AG20443 (cell line): ENCODE measurements around the gene XPO6.

ENCODE experiments used
- DNase-seq: peaks from one replicate; pipeline ENCODE4 v3.0.0; 2012; ENCODE audit warnings: low spot score, mixed read lengths

Gene XPO6

DNA sequence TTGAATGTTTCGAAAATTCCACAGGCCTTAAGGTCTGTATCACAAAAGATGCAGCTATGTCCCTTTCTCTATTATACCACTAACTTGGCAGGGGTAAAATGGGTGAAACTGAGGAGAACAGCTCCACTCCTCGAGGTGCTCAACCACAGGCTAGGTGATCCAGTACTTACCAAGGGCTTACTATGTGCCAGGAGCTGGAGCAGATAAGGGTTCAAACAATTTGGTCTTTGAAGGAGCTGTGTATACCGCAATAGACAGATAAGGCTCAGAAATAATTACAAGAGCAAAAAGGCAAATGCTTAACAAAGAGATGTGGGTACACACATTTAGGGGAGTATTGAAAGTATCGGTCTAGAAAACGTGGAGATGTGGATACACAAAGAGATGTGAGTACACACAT, 1.5 kb downstream of the XPO6 start:
- no peak for DNase-seq

DNA sequence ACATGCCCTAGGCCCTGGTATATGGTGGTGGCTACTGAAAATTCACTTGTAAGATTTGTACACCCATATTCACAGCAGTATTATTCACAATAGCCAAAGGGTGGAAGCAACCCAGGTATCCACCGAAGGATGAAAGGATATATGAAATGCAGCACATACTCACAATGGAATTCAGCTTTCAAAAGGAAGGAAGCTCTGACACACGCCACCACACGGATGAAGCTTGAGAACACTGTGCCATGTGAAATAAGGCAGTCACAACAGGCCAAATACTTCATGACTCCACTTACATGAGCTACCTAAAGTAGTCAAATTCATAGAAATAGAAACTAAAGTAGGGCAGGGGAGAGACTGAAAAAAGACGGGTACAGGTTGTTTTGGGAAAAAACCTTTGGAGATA, 2.9 kb downstream of the XPO6 start:
- no peak for DNase-seq

DNA sequence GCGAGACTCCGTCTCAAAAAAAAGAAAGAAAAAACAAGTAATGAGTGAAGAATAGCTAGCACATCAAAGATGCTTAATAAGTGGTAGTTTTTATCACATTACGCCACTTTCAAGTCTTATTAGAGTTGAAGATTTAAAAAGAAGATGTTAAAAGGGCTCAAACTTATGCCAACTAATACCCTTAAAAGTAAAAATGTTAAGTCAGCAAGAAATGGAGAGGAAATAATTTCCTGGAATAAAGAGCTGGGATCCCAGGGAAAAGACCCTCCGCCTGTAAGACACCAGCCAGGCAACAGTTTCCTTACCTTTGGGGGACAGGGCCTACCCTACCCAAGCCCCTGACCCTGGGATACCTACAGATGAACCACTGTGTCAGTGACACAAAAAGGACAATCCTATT, 3.6 kb downstream of the XPO6 start:
- no peak for DNase-seq

DNA sequence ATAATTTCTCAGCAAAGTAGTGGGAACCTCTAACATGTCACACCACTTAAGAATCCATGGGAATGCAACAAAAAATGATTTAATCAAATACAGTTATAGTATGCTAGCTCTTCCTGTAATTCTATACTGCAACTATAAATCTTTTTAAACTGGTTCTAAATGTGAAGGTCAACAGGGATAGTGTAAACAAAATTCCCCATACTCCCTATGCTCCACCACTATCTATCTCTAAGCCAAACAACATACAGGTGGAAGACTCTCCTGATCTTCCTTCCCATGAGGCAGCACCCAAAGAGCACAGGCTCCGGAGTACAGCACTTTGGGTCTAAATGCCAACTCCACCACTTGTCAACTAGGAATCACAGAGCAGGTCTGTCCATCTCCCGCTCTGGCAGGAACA, 4.4 kb downstream of the XPO6 start:
- DNase-seq = no peak

DNA sequence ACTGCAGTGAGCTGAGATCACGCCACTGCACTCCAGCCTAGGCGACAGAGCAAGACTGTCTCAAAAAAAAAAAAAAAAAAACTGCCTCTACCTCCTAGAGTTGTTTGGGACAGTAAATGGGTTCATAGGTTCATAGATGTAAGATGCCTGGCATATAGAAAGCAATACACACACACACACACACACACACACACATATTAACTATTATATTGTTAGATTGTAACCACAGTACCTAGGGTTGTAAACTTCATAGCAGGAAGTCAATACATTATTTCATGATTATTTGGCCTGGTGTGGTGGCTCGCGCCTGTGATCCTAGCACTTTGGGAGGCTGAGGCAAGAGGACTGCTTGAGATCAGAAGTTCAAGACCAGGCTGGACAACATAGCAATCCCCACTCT, 5.8 kb downstream of the XPO6 start:
- no peak for DNase-seq

DNA sequence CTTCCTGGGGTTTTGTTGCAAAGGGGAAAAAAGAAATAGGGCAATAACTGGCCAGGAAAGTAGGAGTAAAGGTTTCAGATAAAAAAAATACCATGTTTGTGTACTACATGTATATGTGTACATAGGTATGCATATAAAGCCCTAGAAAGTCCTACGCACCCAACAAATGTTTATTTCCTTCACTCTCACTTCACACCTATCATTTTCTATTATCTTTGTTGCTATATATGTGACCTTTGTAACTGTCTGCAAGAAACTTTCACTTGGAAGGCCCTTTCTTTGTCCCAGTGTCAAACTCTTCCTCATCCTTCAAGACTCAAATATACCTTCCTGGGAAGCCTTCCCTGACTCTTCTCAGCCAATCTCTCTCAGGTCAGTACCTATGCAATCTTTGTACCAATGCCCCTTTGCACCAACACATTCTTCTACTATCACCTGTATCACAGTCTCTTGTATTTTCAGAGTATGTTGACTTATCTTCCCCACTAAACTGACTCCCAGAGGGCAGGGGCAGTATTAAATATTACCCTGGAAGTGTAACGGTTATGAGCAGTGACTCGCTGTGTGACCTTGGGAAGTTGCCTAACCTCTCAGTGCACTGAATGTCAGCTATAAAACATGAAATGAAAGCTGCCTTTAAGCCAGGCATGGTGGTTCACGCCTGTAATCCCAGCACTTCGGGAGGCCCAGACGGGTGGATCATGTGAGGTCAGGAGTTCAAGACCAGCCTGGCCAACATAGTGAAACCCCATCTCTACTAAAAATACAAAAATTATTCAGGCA, 6.5 kb downstream of the XPO6 start:
- DNase-seq = no peak

DNA sequence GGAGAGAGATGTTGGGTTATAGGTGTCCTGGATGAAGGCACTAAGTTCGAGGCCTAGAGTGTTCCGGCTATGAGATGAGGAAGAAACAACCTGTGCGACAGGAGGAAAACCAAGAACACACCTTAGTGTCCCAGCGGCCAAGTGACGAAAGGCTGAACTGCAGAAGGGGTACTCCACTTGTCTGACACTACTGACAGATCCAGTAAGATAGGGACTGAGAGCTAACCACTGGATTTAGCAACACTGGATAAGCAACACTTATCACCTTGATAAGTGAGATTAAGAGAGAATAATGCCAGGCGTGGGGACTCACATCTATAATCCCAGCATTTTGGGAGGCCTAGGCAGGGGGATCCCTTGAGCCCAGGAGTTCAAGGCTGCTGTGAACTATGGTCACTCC, 7.1 kb downstream of the XPO6 start:
- DNase-seq = no peak

DNA sequence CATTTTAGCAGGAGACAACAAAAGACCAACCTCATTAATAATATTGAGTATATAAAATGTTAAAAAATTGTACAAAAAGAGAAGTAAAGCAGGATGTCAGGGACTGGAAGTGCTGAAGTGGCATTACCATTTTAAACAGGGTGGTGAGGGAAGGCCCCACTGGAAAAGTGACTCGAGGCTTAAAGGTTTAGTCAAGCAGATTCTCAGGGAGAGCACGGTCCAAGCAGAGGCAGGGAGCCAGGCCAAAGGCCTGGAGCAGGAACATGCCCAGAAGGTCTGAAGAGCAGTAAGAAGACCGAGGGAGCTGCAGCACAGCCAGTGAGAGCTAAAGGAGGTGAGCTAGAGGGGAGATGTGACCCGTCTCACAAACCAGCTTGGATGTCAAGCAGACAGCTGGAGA, 7.6 kb downstream of the XPO6 start:
- no peak for DNase-seq

DNA sequence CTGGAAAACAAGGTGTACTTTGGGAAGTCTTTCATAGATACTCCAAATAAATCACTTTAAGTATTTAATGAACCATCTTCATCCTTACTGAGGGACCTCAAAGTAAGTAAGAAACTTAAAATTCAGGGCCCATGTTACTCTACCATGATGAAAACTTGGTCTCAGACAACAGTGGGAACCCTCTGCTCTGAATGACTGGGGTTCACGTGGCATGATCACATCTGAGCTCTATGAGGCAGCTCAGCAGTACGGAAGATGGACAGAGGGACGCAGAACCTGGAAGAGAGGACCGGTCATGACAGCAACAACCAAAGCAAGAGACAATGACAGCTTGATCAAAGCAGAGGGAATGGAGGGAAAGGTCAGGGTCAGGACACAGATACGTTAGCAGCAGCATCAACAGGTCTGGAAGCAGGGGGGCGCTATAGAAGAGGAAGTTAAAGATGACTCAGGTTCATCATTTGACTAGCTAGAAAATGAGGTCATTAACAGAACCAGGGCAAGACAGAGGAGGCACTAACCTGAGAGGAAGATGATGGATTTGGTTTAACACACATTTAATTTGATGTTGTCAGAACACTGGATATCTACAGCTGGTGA, 9.5 kb downstream of the XPO6 start:
- no peak for DNase-seq

DNA sequence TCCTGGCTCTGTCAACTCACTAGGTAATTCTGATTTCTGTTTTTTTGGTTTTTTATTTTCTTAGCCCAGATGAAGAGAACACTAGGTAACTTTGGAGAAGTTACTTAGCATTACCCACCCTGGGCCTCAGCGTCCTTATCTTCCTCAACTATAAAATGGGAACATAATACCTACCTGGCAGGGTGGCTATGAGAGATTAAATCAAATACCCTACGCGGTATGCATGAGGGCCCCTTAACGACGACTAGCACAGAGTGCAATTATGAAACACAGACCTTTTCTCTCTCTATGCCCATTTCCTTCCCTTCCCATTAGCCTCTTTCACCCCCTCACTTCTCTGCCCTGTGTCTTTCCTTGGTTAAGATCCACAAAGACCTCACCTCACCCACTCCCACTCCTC, 11.1 kb downstream of the XPO6 start:
- no peak for DNase-seq

DNA sequence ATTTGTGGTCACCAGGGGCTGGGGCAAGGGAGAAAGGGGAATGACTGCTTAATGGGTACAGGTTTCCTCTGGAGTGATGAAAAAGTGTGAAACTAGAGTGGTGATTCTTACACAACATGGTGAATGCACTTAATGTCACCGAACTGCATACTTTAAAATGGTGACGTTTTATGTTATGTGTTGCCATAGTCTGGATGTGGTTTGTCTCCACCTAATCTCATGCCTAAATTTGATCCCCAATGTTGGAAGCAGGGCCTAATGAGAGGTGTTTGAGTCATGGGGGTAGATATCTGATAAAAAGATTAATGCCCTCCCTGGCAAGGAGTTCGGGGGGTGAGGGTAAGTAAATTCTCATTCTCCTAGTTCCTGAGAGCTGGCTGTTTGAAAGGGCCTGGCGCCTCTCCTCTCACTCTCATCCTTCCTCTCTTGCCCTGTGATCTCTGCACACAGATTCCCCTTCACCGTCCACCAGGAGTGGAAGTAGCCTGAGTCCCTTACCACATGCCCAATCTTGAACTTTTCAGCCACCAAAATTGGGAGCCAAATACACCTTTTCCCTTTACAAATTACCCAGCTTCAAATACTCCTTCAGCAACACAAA, 15.3 kb downstream of the XPO6 start:
- DNase-seq = no peak

DNA sequence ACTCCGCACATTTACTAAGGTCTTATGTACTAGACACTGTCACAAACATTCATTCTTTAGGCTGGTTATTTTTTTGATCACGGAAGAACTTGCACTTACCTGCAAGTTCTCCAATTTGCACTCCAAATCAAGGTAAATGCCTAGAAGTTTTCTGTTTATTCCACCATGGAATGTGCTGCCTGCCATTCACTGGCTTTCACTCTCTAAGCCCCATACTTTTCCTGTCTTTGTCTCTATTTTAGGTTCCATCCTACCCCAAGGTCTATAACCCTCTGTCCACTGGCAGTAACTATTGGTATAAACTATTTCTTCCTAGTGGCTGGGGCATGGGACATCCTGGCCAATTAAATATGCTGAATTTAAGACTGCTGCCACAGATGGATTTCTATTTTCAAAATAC, 15.9 kb downstream of the XPO6 start:
- DNase-seq = no peak

DNA sequence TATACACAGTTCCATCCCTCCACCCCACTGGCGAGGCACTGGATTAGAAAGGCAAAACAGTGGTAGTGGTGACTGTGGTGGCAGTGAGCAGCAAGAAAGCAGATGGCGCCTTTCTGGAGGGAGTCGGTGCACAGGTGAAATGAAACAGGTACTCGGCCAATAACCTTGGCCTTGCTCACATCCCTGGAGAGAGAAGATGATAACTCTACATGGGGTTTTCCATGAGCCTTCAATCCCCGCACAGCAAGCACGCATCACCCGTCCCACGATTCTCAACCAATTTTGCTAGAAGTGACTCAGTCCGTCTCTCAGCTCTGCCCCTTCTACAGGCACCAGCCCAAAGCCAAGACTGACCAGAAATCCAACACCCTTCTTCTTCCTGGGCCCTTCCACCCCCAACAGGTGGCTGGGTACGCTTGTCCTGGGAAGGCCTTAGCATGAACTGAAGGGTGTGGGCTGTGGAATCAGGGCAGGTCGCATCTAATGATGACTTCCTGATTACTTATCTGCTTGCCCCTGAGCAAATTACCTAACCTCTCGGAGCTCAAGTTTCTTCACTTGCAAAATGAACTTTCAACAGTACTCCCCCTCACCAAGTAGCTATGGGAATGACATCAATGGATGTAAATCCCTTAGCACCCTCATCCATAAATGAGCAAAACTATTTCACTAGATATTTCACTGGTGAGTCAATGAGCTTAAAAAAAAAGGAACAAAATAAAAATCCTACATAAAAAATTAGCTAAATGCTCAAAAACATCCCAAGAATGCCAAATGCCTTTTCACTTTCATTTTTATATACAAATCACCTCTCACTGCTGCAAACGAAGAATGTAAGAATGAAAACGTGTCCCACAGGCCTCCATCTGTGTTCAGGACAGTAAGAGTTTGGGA, 18.0 kb downstream of the XPO6 start:
- peak; percentile 75 for DNase-seq

DNA sequence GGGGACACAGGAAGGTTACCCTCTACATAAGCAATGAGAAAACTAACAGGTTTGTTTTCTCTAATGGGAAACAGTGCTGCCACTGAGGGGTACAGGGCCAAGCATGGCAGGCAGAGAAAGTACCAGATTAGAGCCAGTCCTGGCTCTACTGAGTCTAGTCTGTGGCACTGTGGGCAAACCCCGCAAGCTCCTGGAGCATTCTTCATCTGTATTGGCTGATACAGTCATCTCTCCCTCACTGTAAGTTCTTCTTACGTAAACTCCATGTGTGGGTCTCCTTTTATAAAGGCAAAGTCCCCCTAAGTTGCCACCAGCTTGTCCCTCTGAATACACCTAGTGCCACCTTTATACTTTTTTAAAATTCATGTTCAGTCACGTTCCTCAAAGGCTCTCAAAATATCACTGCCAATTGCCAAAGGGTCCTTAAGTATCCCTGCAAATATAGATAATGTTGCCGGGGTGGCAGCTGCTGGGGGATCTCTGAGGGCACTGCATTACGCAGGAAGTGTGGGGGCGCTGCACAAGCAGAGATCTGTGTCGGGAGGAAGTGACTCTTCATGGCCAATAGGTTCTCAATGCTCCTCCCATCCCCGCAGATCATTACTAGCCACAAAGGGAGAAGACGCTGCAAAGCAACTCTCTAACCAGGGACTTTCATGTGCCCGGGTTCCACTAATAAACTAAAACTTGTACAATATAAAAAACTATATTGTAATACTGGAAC, 18.8 kb downstream of the XPO6 start:
- no peak for DNase-seq

DNA sequence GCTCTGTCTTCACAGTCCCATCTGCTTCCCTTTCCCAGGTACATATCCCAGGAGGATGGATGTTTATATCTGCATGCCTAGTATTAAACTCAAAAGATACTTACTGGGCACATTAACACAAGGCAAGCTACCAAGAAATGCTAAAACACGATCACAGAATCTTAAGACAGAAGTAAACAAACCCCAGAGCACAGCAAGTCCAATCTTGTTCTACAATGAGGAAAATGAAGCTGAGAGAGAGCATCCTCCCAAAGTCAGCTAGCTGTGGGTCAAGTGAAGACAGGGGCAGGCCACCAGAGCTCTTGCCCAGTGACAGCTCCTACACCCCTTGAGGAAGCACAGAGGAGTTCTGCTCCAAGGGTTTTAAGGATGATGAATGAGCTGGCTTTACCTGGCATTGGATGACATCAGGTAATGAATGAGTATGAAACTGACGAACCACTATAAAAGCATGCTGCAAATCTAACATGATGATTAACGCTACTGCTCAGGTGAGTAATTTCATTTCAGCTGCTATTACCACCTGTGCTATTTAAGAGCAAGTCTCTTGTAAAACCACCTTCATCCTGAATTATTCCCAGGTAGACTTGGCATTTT, 20.3 kb downstream of the XPO6 start:
- DNase-seq = no peak

DNA sequence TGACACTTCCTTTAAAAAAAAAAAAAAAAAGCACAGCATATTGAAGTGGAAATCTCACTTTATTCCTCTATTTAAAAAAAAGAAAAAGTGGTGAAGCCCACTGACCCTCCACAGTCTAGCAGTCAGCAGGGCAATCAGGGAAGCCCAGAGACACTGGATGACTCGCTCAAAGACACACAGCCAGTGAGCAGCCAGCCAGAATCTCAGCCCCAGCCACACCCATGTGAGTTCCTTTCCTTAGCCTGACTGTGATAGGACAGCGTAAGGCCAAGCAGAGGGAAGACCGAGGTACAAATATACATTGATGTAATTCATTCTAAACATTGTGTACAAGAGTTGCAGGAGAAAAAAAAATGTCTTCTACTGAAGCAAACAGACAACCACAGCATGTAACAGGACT, 22.5 kb downstream of the XPO6 start:
- DNase-seq = peak; percentile 50

DNA sequence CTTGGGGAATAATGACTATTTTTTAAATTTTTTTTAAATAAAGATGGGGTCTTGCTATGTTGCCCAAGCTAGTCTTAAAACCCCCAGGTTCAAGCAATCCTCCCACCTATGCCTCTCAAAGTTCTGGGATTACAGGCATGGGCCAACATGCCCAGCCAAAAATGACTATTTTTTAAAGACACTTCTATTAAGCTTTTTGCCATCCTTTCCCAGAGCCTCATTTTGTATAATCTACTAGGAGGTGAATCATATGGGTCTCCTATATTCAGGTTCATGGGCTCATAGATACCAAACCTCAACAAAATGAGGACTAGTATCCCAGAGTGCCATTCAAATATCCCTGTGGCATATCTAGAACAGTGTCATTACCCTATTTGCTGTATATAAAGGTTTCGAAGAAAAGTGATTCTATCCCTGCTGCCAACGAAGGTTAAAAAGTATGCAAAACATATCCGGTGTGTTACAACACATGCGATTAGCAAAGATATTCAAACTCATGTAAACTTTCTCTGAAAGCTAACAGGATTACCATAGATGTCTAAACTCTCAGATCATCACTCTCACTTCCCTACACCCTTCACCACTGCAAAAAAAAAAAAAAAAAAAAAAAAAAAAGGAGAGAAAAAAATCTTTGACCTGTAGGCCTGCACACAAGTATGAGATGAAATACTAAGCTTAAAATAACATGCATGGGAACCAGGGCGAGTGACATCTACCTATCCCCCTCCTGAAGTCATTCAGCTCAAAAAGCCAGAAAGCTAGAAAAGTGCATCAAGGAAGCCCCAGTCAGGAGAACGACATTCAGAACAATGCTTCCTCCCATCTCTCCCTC, 23.5 kb downstream of the XPO6 start:
- no peak for DNase-seq

DNA sequence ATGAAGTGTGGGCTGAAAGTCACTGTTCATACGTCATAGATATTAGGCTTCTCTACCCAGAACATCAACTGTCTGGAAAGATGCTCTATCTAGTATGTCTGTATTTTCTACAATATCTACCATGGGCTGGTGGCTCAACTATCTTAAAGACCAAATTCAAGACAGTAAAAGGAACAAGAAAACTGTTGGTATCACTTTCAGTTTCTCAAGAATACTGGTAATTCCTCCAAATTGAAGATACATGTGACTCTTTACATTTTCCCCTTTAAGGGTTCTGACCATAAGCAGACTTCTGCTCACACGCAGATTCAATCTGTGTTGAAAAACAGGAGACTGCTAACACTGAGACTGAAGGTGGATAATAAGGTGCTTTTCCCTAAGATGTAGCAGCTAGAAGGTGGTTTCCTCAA, 24.2 kb downstream of the XPO6 start:
- DNase-seq = no peak

DNA sequence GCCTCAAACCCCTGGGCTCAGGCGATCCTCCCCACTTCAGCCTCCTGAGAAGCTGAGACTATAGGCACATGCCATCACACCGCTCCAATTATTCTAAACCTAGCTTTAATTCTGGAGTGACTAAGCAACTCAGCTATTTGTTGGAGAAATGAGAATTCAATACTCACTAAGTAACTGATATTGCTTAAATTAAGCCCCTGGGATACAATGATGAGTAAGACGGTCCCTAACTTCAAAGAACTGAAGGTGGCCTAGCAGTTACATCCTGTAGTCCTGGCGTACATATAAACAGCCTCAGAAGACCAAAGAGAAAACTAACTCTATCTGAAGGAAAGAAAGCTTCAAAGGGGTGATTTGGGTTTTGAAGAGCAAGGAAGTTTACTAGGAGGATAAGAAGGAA, 25.0 kb downstream of the XPO6 start:
- DNase-seq = no peak

DNA sequence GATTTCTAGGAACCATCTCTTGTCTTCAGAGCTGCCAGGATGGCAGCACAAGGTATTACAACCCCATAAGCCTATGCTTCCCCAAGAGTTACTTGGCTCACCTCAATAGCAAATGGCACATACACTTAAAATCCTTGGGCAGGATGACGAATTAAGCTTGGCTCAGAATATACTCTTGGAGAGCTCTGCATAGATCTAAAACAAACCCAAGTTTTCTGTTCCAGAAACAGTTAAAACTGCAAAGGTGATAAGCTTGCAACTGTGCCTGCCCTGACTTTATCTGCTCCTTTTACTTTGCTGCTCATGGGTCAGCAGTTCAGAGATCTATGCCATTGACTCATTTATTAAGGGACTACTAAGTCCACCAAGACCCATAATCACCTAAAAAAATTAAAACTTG, 26.1 kb downstream of the XPO6 start:
- DNase-seq = no peak

DNA sequence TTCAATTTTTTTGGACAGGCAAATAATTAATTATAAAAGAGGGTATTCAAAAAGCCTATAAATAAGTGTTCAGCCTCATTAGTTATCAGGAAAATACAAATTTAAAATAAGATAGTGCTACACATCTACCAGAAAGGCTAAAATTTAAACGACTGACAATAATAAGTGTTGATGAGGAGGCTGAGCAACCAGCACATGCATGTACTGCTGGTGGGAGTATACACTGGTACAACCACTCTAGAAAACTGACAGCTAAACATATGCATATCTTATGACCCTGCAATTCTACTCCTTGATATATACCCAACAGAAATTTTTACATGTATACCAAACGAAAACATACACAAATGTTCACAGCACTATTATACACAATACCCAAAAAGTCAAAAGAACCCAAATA, 27.1 kb downstream of the XPO6 start:
- no peak for DNase-seq
